SK-N-SH (cell line): ENCODE results near the gene ZNF425. TPM values are rescaled to one million over a fixed set of nuclear protein-coding genes. Genes with fewer than 3 reads are reported as not detected.

Experiments
- CTCF ChIA-PET: fragments of 300-600, 350-600 bp; formaldehyde crosslinking; extraction: SDS; loops from one replicate; lab custom pipeline; 2021; lab: Yijun Ruan, JAX
- POLR2A ChIA-PET: fragments of 350-600 bp; sonication (Branson Sonifier 250); formaldehyde crosslinking; extraction: SDS; loops from one replicate; lab custom pipeline; 2020; ENCODE audit warnings: antibody characterized with exemption, inconsistent platforms; lab: Yijun Ruan, JAX
- DNase-seq: peaks from one replicate; pipeline ENCODE4 v3.0.0; 2012
- H2AFZ ChIP-seq: fragments of 200-600 bp; sonication (generic); 2 replicates; pipeline ENCODE4 v1.8.1; 2016; ENCODE audit warnings: antibody characterized with exemption, mild to moderate bottlenecking, low read depth
- H3F3A ChIP-seq: fragments of 200-600 bp; sonication (generic); replicated peaks from 2 replicates; pipeline ENCODE3; 2016; ENCODE audit warnings: antibody characterized with exemption, mild to moderate bottlenecking; ENCODE audit not compliant: insufficient read depth
- H3K27ac ChIP-seq, 2 experiments: fragments of 200-500 bp in 1 of 2; fragments of 200-600 bp in 1 of 2; sonication (Bioruptor generic) in 1 of 2; sonication (generic), shearing (Covaris generic) in 1 of 2; 2 replicates each; pipeline versions ENCODE4 v1.5.1 to v1.6.1; 2014 to 2016; ENCODE audit warnings: low read depth in 2 of 2, inconsistent platforms in 1 of 2, low read length in 1 of 2, mild to moderate bottlenecking in 1 of 2, mixed read lengths in 1 of 2
- H3K27me3 ChIP-seq: fragments of 200-600 bp; sonication (generic), shearing (Covaris generic); 2 replicates; pipeline ENCODE4 v1.6.1; 2016; ENCODE audit warnings: mixed run types; ENCODE audit not compliant: insufficient read depth
- H3K36me3 ChIP-seq, 2 experiments: fragments of 200-500 bp in 1 of 2; fragments of 200-600 bp in 1 of 2; sonication (Bioruptor generic) in 1 of 2; sonication (generic) in 1 of 2; replicated peaks in 1 of 2; 2 replicates each; pipeline versions ENCODE3 to v1.5.1; 2014 to 2016; ENCODE audit warnings: low read length in 1 of 2, mild to moderate bottlenecking in 1 of 2; ENCODE audit not compliant: insufficient read depth in 2 of 2, control insufficient read depth in 1 of 2
- H3K4me1 ChIP-seq, 2 experiments: fragments of 200-500 bp in 1 of 2; fragments of 200-600 bp in 1 of 2; sonication (Bioruptor generic) in 1 of 2; sonication (generic), shearing (Covaris generic) in 1 of 2; 2 replicates each; pipeline versions ENCODE4 v1.5.1 to v1.6.1; 2014 to 2016; ENCODE audit warnings: low read depth in 1 of 2, low read length in 1 of 2, mixed run types in 1 of 2; ENCODE audit not compliant: insufficient read depth in 2 of 2, control insufficient read depth in 1 of 2
- H3K4me2 ChIP-seq: fragments of 200-600 bp; sonication (generic), shearing (Covaris generic); 2 replicates; pipeline ENCODE4 v1.6.1; 2017; ENCODE audit warnings: mixed run types
- H3K4me3 ChIP-seq, 2 experiments: fragments of 200-500 bp in 1 of 2; fragments of 200-600 bp in 1 of 2; sonication (Bioruptor generic) in 1 of 2; sonication (generic), shearing (Covaris generic) in 1 of 2; 2 replicates each; pipeline versions ENCODE4 v1.5.1 to v1.8.1; 2014 to 2016; ENCODE audit warnings: low read depth in 2 of 2, inconsistent platforms in 1 of 2, low read length in 1 of 2, mild to moderate bottlenecking in 1 of 2, mixed read lengths in 1 of 2, moderate library complexity in 1 of 2
- H3K79me2 ChIP-seq: fragments of 200-600 bp; sonication (generic); 2 replicates; pipeline ENCODE4 v1.8.1; 2017; ENCODE audit warnings: mild to moderate bottlenecking; ENCODE audit not compliant: insufficient read depth
- H3K9ac ChIP-seq: fragments of 200-600 bp; sonication (generic); 2 replicates; pipeline ENCODE4 v1.6.1; 2017; ENCODE audit warnings: mixed run types
- H3K9me2 ChIP-seq: fragments of 200-600 bp; sonication (generic); 2 replicates; pipeline ENCODE4 v1.6.1; 2017; ENCODE audit warnings: mixed run types
- H3K9me3 ChIP-seq: fragments of 200-600 bp; sonication (generic); 2 replicates; pipeline ENCODE4 v1.6.1; 2017; ENCODE audit warnings: mixed run types, mild to moderate bottlenecking, moderate library complexity
- H4K20me1 ChIP-seq: fragments of 200-600 bp; sonication (generic); 2 replicates; pipeline ENCODE4 v1.6.1; 2017; ENCODE audit warnings: mild to moderate bottlenecking, mixed run types; ENCODE audit not compliant: insufficient read depth
- CHD2 ChIP-seq: fragments of 150-350 bp; IDR thresholded peaks from 2 replicates; pipeline ENCODE4 v1.6.1; 2018; ENCODE audit warnings: low read length; ENCODE audit not compliant: partially characterized antibody
- CTCF ChIP-seq: fragments of 200-600 bp; sonication (generic); IDR thresholded peaks from 2 replicates; pipeline ENCODE4 v1.6.1; 2017; ENCODE audit warnings: antibody characterized with exemption, mild to moderate bottlenecking, moderate library complexity
- ELF1 ChIP-seq: IDR thresholded peaks from 2 replicates; pipeline ENCODE4 v1.4.0; 2012
- EP300 ChIP-seq, 2 experiments: IDR thresholded peaks; 2 replicates each; pipeline versions ENCODE4 v1.4.0 to v1.6.1; 2012; ENCODE audit warnings: borderline replicate concordance in 1 of 2, low read depth in 1 of 2, low read length in 1 of 2
- FOSL2 ChIP-seq: IDR thresholded peaks from 2 replicates; pipeline ENCODE4 v1.4.0; 2012; ENCODE audit warnings: low read depth, mild to moderate bottlenecking, moderate library complexity, borderline replicate concordance
- FOXM1 ChIP-seq: IDR thresholded peaks from 2 replicates; pipeline ENCODE4 v1.4.0; 2012; ENCODE audit warnings: low read depth, mild to moderate bottlenecking
- GABPA ChIP-seq: IDR thresholded peaks from 2 replicates; pipeline ENCODE4 v1.4.0; 2012; ENCODE audit warnings: low read depth, mild to moderate bottlenecking
- GATA2 ChIP-seq: sonication (generic); formaldehyde crosslinking; IDR thresholded peaks from 2 replicates; pipeline ENCODE4 v1.5.0; 2020; ENCODE audit warnings: mild to moderate bottlenecking, missing genetic modification reagents
- MAX ChIP-seq: IDR thresholded peaks from 2 replicates; pipeline ENCODE4 v1.4.0; 2012; ENCODE audit warnings: low read depth
- NRF1 ChIP-seq: IDR thresholded peaks from 2 replicates; pipeline ENCODE4 v1.6.1; 2012; ENCODE audit warnings: low read depth, mild to moderate bottlenecking, low read length
- POLR2AphosphoS5 ChIP-seq: IDR thresholded peaks from 2 replicates; pipeline ENCODE4 v1.6.1; 2012; ENCODE audit warnings: low read depth, low read length
- RAD21 ChIP-seq: IDR thresholded peaks from 2 replicates; pipeline ENCODE4 v1.6.1; 2012; ENCODE audit warnings: mild to moderate bottlenecking, low read length
- RCOR1 ChIP-seq: fragments of 150-350 bp; IDR thresholded peaks from 2 replicates; pipeline ENCODE4 v1.6.1; 2017; ENCODE audit warnings: antibody characterized with exemption, low read length
- RFX5 ChIP-seq: IDR thresholded peaks from 2 replicates; pipeline ENCODE4 v1.6.1; 2012; ENCODE audit warnings: mild to moderate bottlenecking, improper control_type of control experiment, low read length
- SMC3 ChIP-seq: IDR thresholded peaks from 2 replicates; pipeline ENCODE4 v1.6.1; 2012; ENCODE audit warnings: low read depth, low read length, improper control_type of control experiment
- TEAD4 ChIP-seq: IDR thresholded peaks from 2 replicates; pipeline ENCODE4 v1.4.0; 2012; ENCODE audit warnings: mild to moderate bottlenecking, borderline replicate concordance; ENCODE audit not compliant: insufficient read depth
- WGBS: methylation state at CpG from one replicate; pipeline ENCODE4 v1.1.6; 2017; ENCODE audit warnings: low lambda C conversion rate; 5-methylcytosine and 5-hydroxymethylcytosine counted together
- polyA plus RNA-seq, 3 experiments: library from polyadenylated mRNA; depleted of rRNA; stranded (reverse); fragments of >200 nt; gene quantifications; 2 replicates each; pipeline ENCODE4 v1.2.3, GENCODE V29; 2012

ZNF425 gene
- polyA plus RNA-seq, 1 of the 3 experiments (the other 2 are of a cell fraction) = 1.4 TPM

- TF ChIP-seq EP300 (IDR thresholded peaks at IDR 0.05; ENCODE audit: borderline replicate concordance in 1 of 2, low read depth in 1 of 2, low read length in 1 of 2) (0 out of 4 replicates have a peak, but pooled peaks have one; percentile 6 to 23), MAX (peak; percentile 82), CTCF (peak; percentile 95), RCOR1 (no peak; the same call in 1 of the 2 replicates), NRF1 (peak; percentile 58), RAD21 (peak; percentile 88), TEAD4 (no peak; the same call in 1 of the 2 replicates), RFX5 (no peak), SMC3 (peak; percentile 58), CHD2 (peak; percentile 74), FOSL2 (no peak)
- TF ChIP-seq, all 33 proteins: peak for 18
Observed at GRCh38 chr7:149090397-149091195, 35.5 kb downstream of the ZNF425 start, which contains the start of gene ZNF786 (continued).

- ChIA-PET CTCF (interaction anchor here (1.6 to 3.0 kb wide), 2 partner anchors 16 to 22 kb away, joined by 8 to 26 read pairs; no protein-coding TSS in a partner anchor), POLR2A (interaction anchor here (0.6 kb wide), 1 partner anchor 108 kb away, joined by 4 read pairs; no protein-coding TSS in a partner anchor)
- H3F3A ChIP-seq = peaks cover 12% of the 10 kb centered on the region
- peaks cover 0 to 29% of the 10 kb centered on the region in 2 experiments for H3K36me3 ChIP-seq
- no peaks in the 10 kb centered on the region for H3K27me3 ChIP-seq
- no peak for DNase-seq
- no peak for TF ChIP-seq SMC3
- TF ChIP-seq RAD21 = no peak
- no peak for TF ChIP-seq FOXM1
- no peak for TF ChIP-seq ELF1
- TF ChIP-seq GATA2 (CRISPR knock-in tag) = no peak
- no peak for TF ChIP-seq CTCF
- TF ChIP-seq GABPA = no peak
- TF ChIP-seq EP300 (IDR thresholded peaks at IDR 0.05; ENCODE audit: borderline replicate concordance in 1 of 2, low read depth in 1 of 2, low read length in 1 of 2) = no peak
- TF ChIP-seq POLR2AphosphoS5 = no peak
- no peak overlapping the region for H3K4me2 ChIP-seq
- H2AFZ ChIP-seq = no peak overlapping the region
- no peak overlapping the region for H3K9ac ChIP-seq
- H3K27ac ChIP-seq = no peak overlapping the region
- no peak overlapping the region for H3K4me3 ChIP-seq
- peaks cover 59% of the 10 kb centered on the region for H3K79me2 ChIP-seq
- no peaks in the 10 kb centered on the region for H3K9me2 ChIP-seq
- H3K4me1 ChIP-seq = no peaks in the 10 kb centered on the region; a peak in 1 of 4 replicates
- peaks cover 6% of the 10 kb centered on the region; the same call in 1 of the 2 replicates for H3K9me3 ChIP-seq
- WGBS = 97% methylated on average over 6 of the region's 6 CpGs
- H4K20me1 ChIP-seq = no peaks in the 10 kb centered on the region
Observed at GRCh38 chr7:149087376-149087775, 38.7 kb downstream of the ZNF425 start.
